GM19035 (cell line): ENCODE results near the gene MTFR2.

Source experiments
- ATAC-seq: cut with Tn5 transposase; IDR thresholded peaks from one replicate; pipeline ENCODE4 v1.9.1; 2021; ENCODE audit not compliant: unreplicated experiment

MTFR2 gene

DNA sequence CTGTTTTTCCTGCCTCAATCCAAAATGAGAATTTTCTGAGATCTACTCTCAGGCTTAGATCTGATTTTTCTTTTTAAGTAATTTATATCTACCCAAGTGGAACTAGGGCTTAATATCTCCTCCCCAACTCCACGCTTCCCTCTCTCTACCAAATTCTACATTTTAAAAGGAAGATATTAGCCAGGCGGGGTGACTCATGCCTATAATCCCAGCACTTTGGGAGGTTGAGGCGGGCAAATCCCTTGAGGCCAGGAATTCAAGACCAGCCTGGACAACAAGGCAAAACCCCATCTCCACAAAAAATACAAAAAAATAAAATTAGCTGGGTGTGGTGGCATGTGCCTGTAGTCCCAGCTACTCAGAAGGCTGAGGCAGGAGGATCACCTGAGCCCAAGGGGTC, 61.0 kb downstream of the MTFR2 start:
- ATAC-seq, result no peak

GRCh38 chr6:136188486-136188885, 61.6 kb downstream of the MTFR2 start:
- no peak for ATAC-seq

DNA sequence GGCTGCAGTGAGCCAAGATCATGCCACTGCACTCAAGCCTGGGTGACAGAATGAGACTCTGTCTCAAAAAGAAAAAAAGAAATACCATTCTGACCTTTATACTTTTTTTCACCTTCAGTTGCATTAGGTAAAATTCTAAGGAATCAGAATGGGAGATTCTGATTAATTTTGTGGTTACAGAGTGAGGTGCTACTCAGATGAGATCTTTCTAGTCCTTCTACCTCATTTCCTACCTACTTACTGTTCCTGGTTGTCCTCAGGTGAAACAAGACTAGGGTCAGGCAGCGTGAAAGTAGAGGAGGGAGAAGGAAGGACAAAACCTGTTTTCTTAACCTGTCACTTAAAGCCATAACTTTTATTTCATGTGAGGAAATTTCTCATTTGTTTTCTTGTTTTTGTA, 63.7 kb downstream of the MTFR2 start:
- ATAC-seq, result no peak

GRCh38 chr6:136184738-136185137, 65.4 kb downstream of the MTFR2 start:
- ATAC-seq, result no peak

DNA sequence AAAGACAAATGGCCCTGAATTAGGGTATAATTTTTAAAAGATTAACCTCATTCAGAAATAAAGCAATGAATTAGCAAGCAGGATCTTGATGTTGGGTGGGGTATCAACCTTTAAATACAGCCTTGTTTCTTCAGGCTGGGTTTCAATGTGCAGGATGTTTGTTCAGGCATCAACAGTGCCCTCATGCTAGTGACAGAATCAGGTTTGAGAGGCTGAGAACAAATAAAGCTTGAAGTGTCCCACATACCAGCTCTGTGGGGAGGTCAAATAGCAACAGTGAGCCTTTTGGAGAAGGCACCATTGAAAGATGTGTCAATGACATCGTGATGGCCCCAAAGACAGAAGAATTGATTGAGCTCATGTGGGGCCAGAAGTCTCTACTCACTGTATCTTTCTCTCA, 68.2 kb downstream of the MTFR2 start:
- ATAC-seq, result no peak

GRCh38 chr6:136181512-136181833, 68.6 kb downstream of the MTFR2 start:
- no peak for ATAC-seq
